HepG2 (cell line): ENCODE measurements around the gene LMTK2. TPM values are rescaled to one million over a fixed set of nuclear protein-coding genes. Genes with fewer than 3 reads are reported as not detected.

ENCODE experiments used
- AKNA ChIP-seq: sonication (generic); formaldehyde crosslinking; IDR thresholded peaks from 2 replicates; pipeline ENCODE4 v1.4.0; 2020; ENCODE audit warnings: missing genetic modification reagents, borderline replicate concordance
- GATAD1 ChIP-seq: IDR thresholded peaks from 2 replicates; pipeline ENCODE4 v1.6.1; 2016; ENCODE audit warnings: missing genetic modification reagents, missing compliant biosample characterization
- KAT8 ChIP-seq: IDR thresholded peaks from 2 replicates; pipeline ENCODE4 v1.6.1; 2016; ENCODE audit warnings: missing genetic modification reagents, missing compliant biosample characterization
- LCORL ChIP-seq, 2 experiments: fragments of 450-650 bp in 1 of 2; sonication (generic) in 1 of 2; formaldehyde crosslinking in 1 of 2; IDR thresholded peaks; 2 replicates each; pipeline versions ENCODE4 v1.5.0 to v1.6.1; 2017 to 2020; ENCODE audit warnings: antibody characterized with exemption in 1 of 2, missing genetic modification reagents in 1 of 2
- NR2F6 ChIP-seq, 2 experiments: IDR thresholded peaks; 2 replicates each; pipeline ENCODE4 v1.6.1; 2016; ENCODE audit warnings: antibody characterized with exemption in 1 of 2, mild to moderate bottlenecking in 1 of 2
- PHF5A ChIP-seq: IDR thresholded peaks from one replicate; pipeline ENCODE4 v1.6.1; 2018; ENCODE audit warnings: low read depth, missing genetic modification reagents; ENCODE audit not compliant: unreplicated experiment
- PRDM15 ChIP-seq: sonication (generic); formaldehyde crosslinking; IDR thresholded peaks from 2 replicates; pipeline ENCODE4 v1.4.0; 2020; ENCODE audit warnings: missing genetic modification reagents
- REL ChIP-seq: sonication (generic); formaldehyde crosslinking; conservative IDR thresholded peaks from 2 replicates; pipeline ENCODE4 v1.8.0; 2022; ENCODE audit warnings: mild to moderate bottlenecking, missing genetic modification reagents, moderate library complexity
- TCF12 ChIP-seq, 2 experiments: fragments of 450-650 bp in 1 of 2; sonication (generic) in 1 of 2; formaldehyde crosslinking in 1 of 2; IDR thresholded peaks; 2 replicates each; pipeline versions ENCODE4 v1.6.1 to v1.8.0; 2017 to 2022; ENCODE audit warnings: antibody characterized with exemption in 1 of 2, mild to moderate bottlenecking in 1 of 2, missing genetic modification reagents in 1 of 2, moderate library complexity in 1 of 2
- YEATS2 ChIP-seq: sonication (generic); formaldehyde crosslinking; IDR thresholded peaks from 2 replicates; pipeline ENCODE4 v1.4.0; 2020; ENCODE audit warnings: missing genetic modification reagents, borderline replicate concordance
- YEATS4 ChIP-seq: sonication (generic); formaldehyde crosslinking; IDR thresholded peaks from 2 replicates; pipeline ENCODE4 v1.4.0; 2020; ENCODE audit warnings: missing genetic modification reagents, borderline replicate concordance
- ZNF724P ChIP-seq: sonication (generic); formaldehyde crosslinking; IDR thresholded peaks from 2 replicates; pipeline ENCODE4 v1.8.0; 2022; ENCODE audit warnings: missing genetic modification reagents, borderline replicate concordance
- ZNF83 ChIP-seq: sonication (generic); formaldehyde crosslinking; IDR thresholded peaks from 2 replicates; pipeline ENCODE4 v1.4.0; 2020; ENCODE audit warnings: missing genetic modification reagents, mild to moderate bottlenecking, borderline replicate concordance
- polyA plus RNA-seq, 8 experiments: library from polyadenylated mRNA; depleted of rRNA in 3 of 8; stranded (reverse) in 7 of 8; unstranded in 1 of 8; fragments of >200 nt; fragmentation: Illumina TruSeq in 4 of 8; extraction: Trizol in 4 of 8; gene quantifications; 2 replicates each; pipeline versions ENCODE4 v1.2.1 to v1.2.3, GENCODE V29; 2011 to 2016; ENCODE audit warnings: low read depth in 4 of 8, missing spikeins in 1 of 8, mixed read lengths in 1 of 8; ENCODE audit not compliant: insufficient read depth in 1 of 8
- total RNA-seq, 5 experiments: library from RNA; depleted of rRNA; stranded (reverse); fragments of >200 nt; fragmentation: Illumina TruSeq; extraction: Trizol; gene quantifications; 2 replicates each; pipeline ENCODE4 v1.2.3, GENCODE V29; 2016; ENCODE audit warnings: low read depth in 1 of 5
- TF ChIP-seq, protein P1 (sequence below), 2 experiments: fragments of 450-650 bp in 1 of 2; sonication (generic) in 1 of 2; formaldehyde crosslinking; IDR thresholded peaks; 2 replicates each; pipeline versions ENCODE4 v1.5.0 to v1.8.0; 2020 to 2022; ENCODE audit warnings: mild to moderate bottlenecking in 1 of 2, missing genetic modification reagents in 1 of 2
- TF ChIP-seq, protein P2 (sequence below): sonication (generic); formaldehyde crosslinking; IDR thresholded peaks from 2 replicates; pipeline ENCODE4 v1.8.1; 2023; ENCODE audit warnings: missing genetic modification reagents, mild to moderate bottlenecking, borderline replicate concordance

Gene LMTK2
- total and polyA plus RNA-seq, 2 of the 13 experiments (the other 11 are each of a cell fraction or from before 2014, with no cell fraction given) = 9.5 to 11.7 TPM

GRCh38 chr7:98211676-98212531 lies 105.2 kb downstream of the LMTK2 start (continued):
- TF ChIP-seq ZNF724P (no peak; the same call in 1 of the 2 replicates), REL (0 out of 2 replicates have a peak, but pooled peaks have one; percentile 67), YEATS2 (CRISPR knock-in tag) (no peak), LCORL (IDR thresholded peaks at IDR 0.05) (no peak), LCORL (CRISPR knock-in tag; IDR thresholded peaks at IDR 0.05) (peak; percentile 88; the same call in 1 of the 2 replicates), ZNF83 (CRISPR knock-in tag) (no peak), YEATS4 (peak; percentile 76), AKNA (CRISPR knock-in tag) (no peak), PHF5A (CRISPR knock-in tag) (no peak), KAT8 (peak; percentile 41; the same call in 1 of the 2 replicates), GATAD1 (CRISPR knock-in tag) (no peak), NR2F6 (IDR thresholded peaks at IDR 0.05) (peak; percentile 97), NR2F6 (CRISPR knock-in tag; IDR thresholded peaks at IDR 0.05) (peak; percentile 96), PRDM15 (CRISPR knock-in tag) (no peak), TCF12 (IDR thresholded peaks at IDR 0.05) (no peak), TCF12 (CRISPR knock-in tag; IDR thresholded peaks at IDR 0.05) (peak; percentile 38; the same call in 1 of the 2 replicates)
- TF ChIP-seq, protein P1, sequence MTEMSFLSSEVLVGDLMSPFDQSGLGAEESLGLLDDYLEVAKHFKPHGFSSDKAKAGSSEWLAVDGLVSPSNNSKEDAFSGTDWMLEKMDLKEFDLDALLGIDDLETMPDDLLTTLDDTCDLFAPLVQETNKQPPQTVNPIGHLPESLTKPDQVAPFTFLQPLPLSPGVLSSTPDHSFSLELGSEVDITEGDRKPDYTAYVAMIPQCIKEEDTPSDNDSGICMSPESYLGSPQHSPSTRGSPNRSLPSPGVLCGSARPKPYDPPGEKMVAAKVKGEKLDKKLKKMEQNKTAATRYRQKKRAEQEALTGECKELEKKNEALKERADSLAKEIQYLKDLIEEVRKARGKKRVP (CRISPR knock-in tag; IDR thresholded peaks at IDR 0.05) = peak in 1 of 2 experiments; percentile 51; a peak in 1 of 4 replicates
- TF ChIP-seq, protein P2, sequence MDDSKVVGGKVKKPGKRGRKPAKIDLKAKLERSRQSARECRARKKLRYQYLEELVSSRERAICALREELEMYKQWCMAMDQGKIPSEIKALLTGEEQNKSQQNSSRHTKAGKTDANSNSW = no peak
